ENCODE data around the gene NEUROD2. TPM values are rescaled to one million over a fixed set of nuclear protein-coding genes. Genes with fewer than 3 reads are reported as not detected.

NEUROD2 gene
- total RNA-seq, 3 donors from 2014 or later = 0.05 TPM; not detected in 2

DNA sequence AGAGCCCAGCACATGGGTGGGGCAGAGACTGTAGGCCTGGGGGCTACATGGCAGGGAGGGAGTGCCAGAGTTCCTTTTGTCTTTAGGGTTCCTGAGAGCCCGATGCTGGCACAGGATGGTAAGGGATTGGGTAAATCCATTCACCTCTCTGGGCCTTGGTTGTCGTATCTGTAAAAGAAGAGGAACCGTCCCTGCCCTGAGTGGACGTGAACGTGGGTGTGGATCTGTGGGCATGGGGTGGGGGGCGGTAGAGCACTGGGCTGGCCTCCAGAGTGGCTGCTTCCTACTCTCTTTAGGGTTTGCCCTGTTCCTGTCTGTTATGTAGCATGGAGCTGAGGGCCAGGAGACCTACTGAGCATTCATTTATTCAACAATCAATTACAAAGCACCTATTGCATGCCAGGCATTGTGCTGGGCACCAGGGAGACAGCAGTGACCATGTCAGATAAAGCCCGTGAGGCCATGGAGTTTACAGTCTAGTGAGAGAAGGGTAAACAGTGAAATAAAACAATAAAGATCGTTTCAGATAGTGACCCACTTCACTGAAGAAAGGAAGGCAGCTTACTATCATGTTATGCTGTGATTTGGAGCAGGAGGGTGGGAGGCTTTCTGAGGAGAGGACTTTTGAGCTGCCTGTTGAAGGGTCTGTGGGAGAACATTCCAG lies 44.3 kb upstream of the NEUROD2 start:
- Histone ChIP-seq H3K36me3 (ENCODE audit: low read depth) (no peaks in the 10 kb centered on the region), H3K4me3 (no peak overlapping the region), H3K9me3 (no peaks in the 10 kb centered on the region), H3K4me1 (ENCODE audit: low read depth) (peaks cover 30% of the 10 kb centered on the region)
- ATAC-seq = peak; percentile 87
- no peak for TF ChIP-seq CTCF (IDR thresholded peaks at IDR 0.05)
- intact Hi-C loops (cut with DNase I, micrococcal nuclease) = no loop called here
- peak in 1 of 3 donors; percentile 37 for DNase-seq

GRCh38 chr17:39650121-39650579 lies 42.4 kb upstream of the NEUROD2 start:
- intact Hi-C loops (cut with DNase I, micrococcal nuclease) = no loop called here
- no peak for DNase-seq
- no peak for ATAC-seq
- Histone ChIP-seq H3K4me1 (ENCODE audit: low read depth) (peaks cover 32% of the 10 kb centered on the region), H3K4me3 (no peak overlapping the region), H3K9me3 (no peaks in the 10 kb centered on the region), H3K36me3 (ENCODE audit: low read depth) (no peaks in the 10 kb centered on the region)
- no peak for TF ChIP-seq CTCF (IDR thresholded peaks at IDR 0.05)

DNA sequence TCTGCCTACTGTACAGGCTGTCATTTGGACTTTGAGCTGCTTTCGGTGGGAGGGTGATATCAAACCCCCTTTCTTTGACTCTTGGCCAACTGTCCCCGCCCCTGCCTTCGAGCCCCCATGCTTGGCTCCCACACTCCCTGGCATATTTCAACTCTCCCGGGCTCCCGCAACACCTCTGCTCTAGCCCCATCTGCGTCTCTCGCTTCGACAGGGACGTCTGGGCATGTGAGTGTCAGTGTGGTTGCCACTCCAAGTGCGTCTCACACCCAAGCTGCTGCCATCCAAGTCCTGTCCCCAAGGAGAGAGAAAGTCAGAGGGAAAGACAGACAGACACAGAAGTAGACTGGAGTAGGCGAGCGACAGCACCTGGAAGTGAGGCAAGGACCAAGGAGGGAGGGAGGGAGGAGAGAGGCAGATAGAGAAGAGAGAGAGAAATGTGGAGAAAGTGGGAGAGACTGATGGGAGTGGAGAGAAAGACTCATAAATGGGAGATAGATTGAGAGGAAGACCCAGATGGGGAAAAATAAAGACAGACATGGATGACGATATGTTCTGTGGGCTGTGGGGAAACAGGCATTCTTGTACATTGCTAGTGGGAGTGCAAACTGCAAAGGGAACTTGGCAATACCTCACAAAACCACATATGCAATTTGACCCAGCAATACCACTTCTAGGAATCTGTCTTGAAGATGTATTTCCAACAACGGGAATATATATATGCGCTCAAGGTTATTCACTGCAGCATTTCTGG lies 41.1 kb upstream of the NEUROD2 start:
- DNase-seq = no peak
- ATAC-seq = no peak
- Histone ChIP-seq H3K36me3 (ENCODE audit: low read depth) (no peaks in the 10 kb centered on the region), H3K4me3 (no peak overlapping the region), H3K9me3 (no peaks in the 10 kb centered on the region), H3K4me1 (ENCODE audit: low read depth) (peaks cover 33% of the 10 kb centered on the region)
- no peak for TF ChIP-seq CTCF (IDR thresholded peaks at IDR 0.05)
- intact Hi-C loops (cut with DNase I, micrococcal nuclease) = no loop called here

DNA sequence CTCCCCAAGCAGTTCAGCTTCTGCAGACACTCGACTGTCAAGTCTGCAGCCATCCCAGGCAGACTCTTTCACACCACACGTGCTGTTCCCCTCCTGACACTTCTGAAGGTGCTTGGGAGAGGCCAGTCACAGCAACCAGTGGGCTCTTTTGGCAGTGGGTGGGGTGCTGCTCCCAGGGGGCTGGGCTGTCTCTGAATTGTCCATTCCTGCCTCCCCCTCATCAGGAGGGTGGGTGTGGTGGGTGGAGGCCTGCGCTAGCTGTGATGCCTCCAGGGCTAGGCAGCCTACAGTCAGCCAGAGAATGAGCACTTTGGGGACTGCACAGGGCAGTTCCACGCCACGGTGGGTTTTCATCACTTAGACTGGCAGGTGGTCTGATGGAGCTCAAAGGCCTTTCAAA lies 39.5 kb upstream of the NEUROD2 start:
- Histone ChIP-seq H3K9me3 (no peaks in the 10 kb centered on the region), H3K4me1 (ENCODE audit: low read depth) (peaks cover 20% of the 10 kb centered on the region), H3K4me3 (no peak overlapping the region), H3K36me3 (ENCODE audit: low read depth) (no peaks in the 10 kb centered on the region)
- TF ChIP-seq CTCF (IDR thresholded peaks at IDR 0.05) = no peak
- DNase-seq = no peak
- ATAC-seq = no peak
- intact Hi-C loops (cut with DNase I, micrococcal nuclease) = no loop called here

GRCh38 chr17:39643271-39643670 lies 35.6 kb upstream of the NEUROD2 start:
- Histone ChIP-seq H3K36me3 (ENCODE audit: low read depth) (no peaks in the 10 kb centered on the region), H3K4me1 (ENCODE audit: low read depth) (peaks cover 14% of the 10 kb centered on the region), H3K4me3 (no peak overlapping the region), H3K9me3 (no peaks in the 10 kb centered on the region)
- TF ChIP-seq CTCF (IDR thresholded peaks at IDR 0.05) = no peak
- intact Hi-C loops (cut with DNase I, micrococcal nuclease) = no loop called here
- DNase-seq (no peak), ATAC-seq (peak; percentile 6)
